LNCAP (cell line): ENCODE results near the gene GNAS-AS1.

ENCODE experiments used
- CTCF ChIP-seq: fragments of 450-650 bp; IDR thresholded peaks from 2 replicates; pipeline ENCODE4 v1.5.1; 2017; ENCODE audit warnings: mild to moderate bottlenecking

GNAS-AS1 gene

GRCh38 chr20:58794510-58795180 lies 56.1 kb downstream of the GNAS-AS1 start:
- no peak for TF ChIP-seq CTCF

- no peak for TF ChIP-seq CTCF
These were observed 56.9 kb downstream of the GNAS-AS1 start for GRCh38 chr20:58793512-58794420.

GRCh38 chr20:58792426-58792825 lies 58.3 kb downstream of the GNAS-AS1 start:
- no peak for TF ChIP-seq CTCF

GRCh38 chr20:58791286-58791685 lies 59.4 kb downstream of the GNAS-AS1 start:
- TF ChIP-seq CTCF = no peak

GRCh38 chr20:58790454-58790853 lies 60.2 kb downstream of the GNAS-AS1 start:
- TF ChIP-seq CTCF = no peak

- TF ChIP-seq CTCF = no peak
These were observed 61.7 kb downstream of the GNAS-AS1 start for GRCh38 chr20:58788896-58789544.

GRCh38 chr20:58787211-58788005 lies 63.3 kb downstream of the GNAS-AS1 start:
- no peak for TF ChIP-seq CTCF
